Measurements from ENCODE around the gene ENG.
"Not testable (repeated sequence)": the region's sequence is repeated elsewhere in the genome, so short reads cannot be mapped to it uniquely, and the experiment has no call there.

ENG gene

DNA sequence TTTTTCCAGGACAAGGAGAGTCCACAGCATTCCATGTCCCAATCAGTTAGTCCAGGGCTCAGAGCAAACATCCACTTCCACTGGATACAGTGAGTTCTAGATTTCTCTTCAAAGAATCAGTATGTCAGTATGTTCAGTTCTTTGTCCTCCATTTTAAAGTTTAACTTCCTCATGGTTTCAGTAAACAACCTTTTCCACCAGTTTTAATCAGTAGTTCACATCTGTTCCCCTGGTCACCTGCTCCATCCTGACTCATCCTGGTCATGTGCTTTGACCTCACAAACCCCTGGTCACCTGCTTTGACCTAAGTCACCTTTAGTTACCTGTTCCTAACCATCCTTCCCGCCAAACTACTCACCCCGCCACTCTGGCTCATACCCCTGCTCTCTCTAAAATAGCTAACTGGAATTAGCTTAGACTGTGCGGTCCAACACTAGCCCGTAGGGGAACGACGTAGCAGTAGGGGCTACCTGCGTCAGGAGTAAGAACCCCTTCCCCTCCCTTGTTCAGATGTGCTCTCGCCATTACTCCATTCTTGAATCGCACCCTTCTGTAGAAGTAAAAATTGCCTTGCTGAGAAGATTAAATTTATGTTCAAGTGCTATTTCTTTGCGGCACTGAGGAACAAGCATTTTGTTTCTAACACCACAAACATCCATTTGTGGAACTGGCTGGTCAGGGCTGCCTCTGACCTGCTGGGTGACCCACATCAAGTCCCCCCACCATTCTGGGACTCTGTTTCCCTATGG, 5.5 kb downstream of the ENG start:
- TF ChIP-seq, protein P1, sequence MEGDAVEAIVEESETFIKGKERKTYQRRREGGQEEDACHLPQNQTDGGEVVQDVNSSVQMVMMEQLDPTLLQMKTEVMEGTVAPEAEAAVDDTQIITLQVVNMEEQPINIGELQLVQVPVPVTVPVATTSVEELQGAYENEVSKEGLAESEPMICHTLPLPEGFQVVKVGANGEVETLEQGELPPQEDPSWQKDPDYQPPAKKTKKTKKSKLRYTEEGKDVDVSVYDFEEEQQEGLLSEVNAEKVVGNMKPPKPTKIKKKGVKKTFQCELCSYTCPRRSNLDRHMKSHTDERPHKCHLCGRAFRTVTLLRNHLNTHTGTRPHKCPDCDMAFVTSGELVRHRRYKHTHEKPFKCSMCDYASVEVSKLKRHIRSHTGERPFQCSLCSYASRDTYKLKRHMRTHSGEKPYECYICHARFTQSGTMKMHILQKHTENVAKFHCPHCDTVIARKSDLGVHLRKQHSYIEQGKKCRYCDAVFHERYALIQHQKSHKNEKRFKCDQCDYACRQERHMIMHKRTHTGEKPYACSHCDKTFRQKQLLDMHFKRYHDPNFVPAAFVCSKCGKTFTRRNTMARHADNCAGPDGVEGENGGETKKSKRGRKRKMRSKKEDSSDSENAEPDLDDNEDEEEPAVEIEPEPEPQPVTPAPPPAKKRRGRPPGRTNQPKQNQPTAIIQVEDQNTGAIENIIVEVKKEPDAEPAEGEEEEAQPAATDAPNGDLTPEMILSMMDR (IDR thresholded peaks at IDR 0.05; ENCODE audit: low read depth, low read length): no peak
- no peak for DNase-seq
- Histone ChIP-seq H3K27me3 (no peaks in the 10 kb centered on the region), H3K4me3 (ENCODE audit: low read depth, low read length) (no peak overlapping the region), H3K36me3 (no peaks in the 10 kb centered on the region), H3K4me1 (peaks cover 8% of the 10 kb centered on the region), H3K9me3 (peaks cover 5% of the 10 kb centered on the region; the same call in 1 of the 2 replicates)

DNA sequence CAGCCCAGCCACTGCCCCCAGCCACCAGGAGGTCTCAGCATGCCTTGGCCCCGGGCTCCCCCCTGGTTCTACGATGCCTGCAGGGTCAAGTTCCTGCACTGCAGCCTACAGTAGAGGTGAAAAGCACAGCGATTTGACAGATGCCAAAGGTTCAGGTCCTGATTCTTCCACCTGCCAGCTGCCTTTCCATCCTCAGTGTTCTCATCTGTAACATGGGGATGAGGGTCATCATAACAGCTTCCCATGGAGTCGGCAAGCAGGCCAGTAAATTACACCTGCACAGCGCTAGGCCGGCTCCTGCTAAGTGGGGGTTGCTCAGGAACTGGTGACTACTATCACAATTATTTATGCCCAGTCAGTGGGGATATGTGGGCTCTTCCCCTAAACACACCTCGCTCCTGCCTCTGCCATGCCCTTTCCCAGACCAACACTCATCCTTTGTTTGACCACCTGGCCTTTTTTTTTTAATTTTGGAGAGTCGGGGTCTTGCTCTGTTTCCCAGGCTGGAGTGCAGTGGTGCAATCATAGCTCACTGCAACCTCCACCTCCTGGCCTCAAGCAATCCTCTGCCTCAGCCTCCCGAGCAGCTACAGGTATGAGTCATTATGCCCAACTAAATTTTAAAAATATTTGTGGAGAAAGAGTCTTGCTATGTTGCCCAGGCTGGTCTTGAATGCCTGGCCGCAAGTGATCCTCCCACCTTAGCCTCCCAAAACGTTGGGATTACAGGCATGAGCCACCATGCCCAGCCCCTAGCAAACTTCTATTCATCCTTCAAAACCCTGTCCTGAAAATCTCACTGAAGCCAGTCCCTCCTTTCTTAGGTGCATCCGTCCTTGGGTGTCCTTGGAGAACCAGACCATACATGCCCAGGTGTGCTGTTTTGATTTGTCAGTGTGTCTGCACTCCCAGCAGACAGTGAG, 6.4 kb downstream of the ENG start:
- no peaks in the 10 kb centered on the region for H3K27me3 ChIP-seq
- H3K36me3 ChIP-seq: no peaks in the 10 kb centered on the region
- DNase-seq: no peak
- TF ChIP-seq, protein P1 (IDR thresholded peaks at IDR 0.05; ENCODE audit: low read depth, low read length): no peak
- peaks cover 8% of the 10 kb centered on the region for H3K4me1 ChIP-seq
- H3K4me3 ChIP-seq (ENCODE audit: low read depth, low read length): no peak overlapping the region
- H3K9me3 ChIP-seq: peaks cover 5% of the 10 kb centered on the region; the same call in 1 of the 2 replicates

DNA sequence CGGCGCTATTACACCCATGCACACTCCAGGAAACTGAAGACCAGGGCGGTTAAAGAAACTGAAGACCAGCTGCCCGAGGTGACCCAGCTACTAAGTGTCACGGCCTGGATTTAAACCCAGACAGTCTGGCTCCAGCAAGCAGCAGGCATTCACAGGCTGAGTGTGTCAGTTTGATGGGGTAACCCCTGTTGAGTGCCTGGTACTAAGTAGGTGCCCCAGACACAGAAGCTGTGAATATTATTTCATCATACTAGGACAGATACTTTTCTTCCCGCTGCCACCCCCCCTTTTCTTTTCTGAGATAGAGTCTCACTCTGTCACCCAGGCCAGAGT, 7.3 kb downstream of the ENG start:
- peaks cover 5% of the 10 kb centered on the region; the same call in 1 of the 2 replicates for H3K9me3 ChIP-seq
- TF ChIP-seq, protein P1 (IDR thresholded peaks at IDR 0.05; ENCODE audit: low read depth, low read length): no peak
- no peaks in the 10 kb centered on the region for H3K36me3 ChIP-seq
- H3K27me3 ChIP-seq: no peaks in the 10 kb centered on the region
- DNase-seq: no peak
- peaks cover 8% of the 10 kb centered on the region for H3K4me1 ChIP-seq
- no peak overlapping the region for H3K4me3 ChIP-seq (ENCODE audit: low read depth, low read length)

DNA sequence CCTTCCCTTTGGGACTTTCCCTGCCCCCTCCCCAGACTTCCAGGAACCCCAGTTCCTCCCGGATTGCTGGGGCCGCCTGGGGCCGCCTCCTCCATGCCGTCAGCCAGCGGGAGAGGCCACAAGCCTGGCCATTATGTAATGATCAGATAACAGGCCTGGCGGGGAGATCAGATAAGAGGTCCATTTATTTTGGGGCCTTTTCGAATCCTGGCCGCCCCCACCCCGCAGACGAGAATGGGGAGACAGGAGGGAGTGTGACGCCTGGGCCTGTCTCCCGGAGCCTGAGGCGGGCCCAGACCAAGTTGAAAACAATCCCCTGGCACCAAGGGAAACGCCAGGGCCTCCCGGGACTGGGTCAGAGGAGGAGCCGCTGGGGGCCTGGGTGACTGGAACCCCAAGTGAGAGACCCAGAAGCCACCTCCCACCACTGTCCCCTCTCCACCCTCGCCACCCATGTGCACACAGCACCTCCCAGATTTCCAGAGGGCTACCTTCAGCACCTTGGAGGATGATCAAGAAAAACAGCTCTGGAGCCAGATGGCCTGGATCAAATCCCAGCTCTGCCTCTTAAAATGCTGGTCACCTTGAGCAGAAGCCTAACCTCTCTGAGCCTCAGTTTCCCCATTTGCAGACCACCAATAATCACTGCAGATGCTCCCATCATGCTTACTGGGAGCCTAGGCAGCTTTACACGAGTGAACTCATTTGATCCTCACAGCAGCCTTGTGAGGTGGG, 7.8 kb downstream of the ENG start:
- TF ChIP-seq, protein P1 (IDR thresholded peaks at IDR 0.05; ENCODE audit: low read depth, low read length): no peak
- DNase-seq: no peak
- Histone ChIP-seq H3K4me3 (ENCODE audit: low read depth, low read length) (no peak overlapping the region), H3K9me3 (peaks cover 5% of the 10 kb centered on the region; the same call in 1 of the 2 replicates), H3K4me1 (peaks cover 8% of the 10 kb centered on the region), H3K36me3 (no peaks in the 10 kb centered on the region), H3K27me3 (no peaks in the 10 kb centered on the region)

DNA sequence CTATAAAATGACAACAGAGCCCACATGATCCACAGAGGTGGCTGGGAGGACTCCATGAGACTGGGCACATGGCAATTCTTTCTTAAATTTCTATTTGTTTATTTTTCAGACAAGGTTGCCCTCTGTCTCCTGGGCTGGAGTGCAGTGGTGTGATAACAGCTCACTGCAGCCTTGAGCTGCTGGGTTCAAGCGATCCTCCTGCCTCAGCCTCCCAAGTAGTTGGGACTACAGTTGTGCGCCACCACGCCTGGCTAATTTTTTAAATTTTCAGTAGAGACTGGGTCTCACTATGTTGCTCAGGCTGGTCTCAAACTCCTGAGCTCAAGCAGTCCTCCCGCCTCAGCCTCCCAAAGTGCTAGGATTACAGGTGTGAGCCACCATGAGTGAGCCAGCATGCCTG, 8.8 kb downstream of the ENG start:
- not testable (repeated sequence) for DNase-seq; H3K4me1 ChIP-seq; H3K4me3 ChIP-seq (ENCODE audit: low read depth, low read length); H3K9me3 ChIP-seq; H3K36me3 ChIP-seq; H3K27me3 ChIP-seq

DNA sequence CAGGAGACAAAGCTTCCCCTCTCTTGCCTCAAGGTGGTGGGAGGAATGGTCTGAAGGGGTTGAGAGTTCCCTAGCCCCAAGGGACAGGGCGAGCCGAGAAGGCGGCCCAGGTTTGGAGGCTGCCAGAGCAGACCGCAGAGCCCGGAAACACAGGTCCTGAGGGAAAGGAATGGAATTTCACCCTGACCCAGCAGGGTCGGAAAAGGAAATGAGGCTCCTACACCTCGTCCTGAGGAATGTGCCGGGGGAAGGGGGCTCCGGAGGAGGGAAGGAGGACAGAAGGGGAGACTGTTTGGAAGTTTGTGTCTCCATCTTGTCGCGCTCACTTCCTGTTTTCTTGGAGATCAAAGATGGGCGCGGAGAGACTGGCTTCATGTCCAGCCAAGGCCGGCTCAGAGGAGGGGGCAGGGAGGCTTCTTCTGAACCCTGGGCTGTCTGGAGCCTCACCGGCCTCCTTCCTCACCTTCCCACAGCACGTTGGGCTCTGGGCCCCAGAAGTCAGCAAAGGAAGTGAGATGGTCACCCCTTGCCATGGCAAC, 9.6 kb downstream of the ENG start:
- TF ChIP-seq, protein P1 (IDR thresholded peaks at IDR 0.05; ENCODE audit: low read depth, low read length): no peak
- Histone ChIP-seq H3K36me3 (no peaks in the 10 kb centered on the region), H3K27me3 (no peaks in the 10 kb centered on the region), H3K4me3 (ENCODE audit: low read depth, low read length) (no peak overlapping the region), H3K4me1 (peaks cover 8% of the 10 kb centered on the region), H3K9me3 (peaks cover 5% of the 10 kb centered on the region; the same call in 1 of the 2 replicates)
- no peak for DNase-seq
